NB4 (cell line): Measurements from ENCODE around the gene METRNL.

Experiments used
- CTCF ChIP-seq: IDR thresholded peaks from one replicate; pipeline ENCODE4 v1.5.1; 2012; ENCODE audit warnings: low read depth, low read length
- POLR2A ChIP-seq: IDR thresholded peaks from 2 replicates; pipeline ENCODE4 v1.6.1; 2011; ENCODE audit warnings: mild to moderate bottlenecking; ENCODE audit not compliant: insufficient read length; ENCODE audit errors: extremely low read depth

GRCh38 chr17:83135692-83136091, 56.3 kb downstream of the METRNL start:
- no peak for TF ChIP-seq CTCF
- no peak for TF ChIP-seq POLR2A
